CD4-positive, alpha-beta T cell treated with Interleukin-4 for 1 hour (primary cell): ENCODE results near the gene NOL9.
"Not testable (repeated sequence)": the region's sequence is repeated elsewhere in the genome, so short reads cannot be mapped to it uniquely, and the experiment has no call there.

ENCODE experiments used
- DNase-seq, 2 donors: peaks; one replicate each; pipeline ENCODE4 v3.0.0-alpha.2; 2020 to 2022

Gene NOL9

DNA sequence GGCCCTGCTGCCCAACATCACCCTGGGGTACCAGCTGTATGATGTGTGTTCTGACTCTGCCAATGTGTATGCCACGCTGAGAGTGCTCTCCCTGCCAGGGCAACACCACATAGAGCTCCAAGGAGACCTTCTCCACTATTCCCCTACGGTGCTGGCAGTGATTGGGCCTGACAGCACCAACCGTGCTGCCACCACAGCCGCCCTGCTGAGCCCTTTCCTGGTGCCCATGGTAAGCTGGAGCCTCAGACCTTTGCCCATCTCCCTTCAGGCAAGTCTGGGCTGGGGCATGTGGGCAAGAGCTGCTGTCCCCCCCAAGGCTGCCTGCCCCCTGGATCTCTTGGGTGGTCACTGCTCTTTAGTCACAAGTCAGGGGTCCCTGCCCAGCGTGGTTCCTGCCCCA, 16.7 kb upstream of the NOL9 start:
- DNase-seq, result no peak

DNA sequence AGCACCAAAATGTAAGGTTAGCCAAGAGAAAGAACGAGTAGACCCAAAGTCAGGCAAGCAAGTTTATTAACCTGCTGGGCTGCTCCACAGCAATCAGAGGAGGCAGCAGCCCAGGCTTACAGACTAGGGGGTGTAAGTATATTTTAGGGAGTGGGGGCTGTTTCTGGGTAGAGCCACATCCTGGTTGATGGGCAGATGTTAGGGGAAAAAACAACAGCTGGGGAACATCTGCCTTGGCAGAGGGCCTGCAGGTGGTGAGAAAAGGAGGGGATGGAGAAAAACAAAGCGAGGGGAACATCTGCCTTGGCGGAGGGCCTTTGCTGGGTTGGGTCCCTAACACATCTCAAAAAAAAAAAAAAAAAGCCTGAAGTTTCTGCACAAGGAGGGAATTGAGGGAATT, 15.8 kb upstream of the NOL9 start:
- DNase-seq, result no peak

DNA sequence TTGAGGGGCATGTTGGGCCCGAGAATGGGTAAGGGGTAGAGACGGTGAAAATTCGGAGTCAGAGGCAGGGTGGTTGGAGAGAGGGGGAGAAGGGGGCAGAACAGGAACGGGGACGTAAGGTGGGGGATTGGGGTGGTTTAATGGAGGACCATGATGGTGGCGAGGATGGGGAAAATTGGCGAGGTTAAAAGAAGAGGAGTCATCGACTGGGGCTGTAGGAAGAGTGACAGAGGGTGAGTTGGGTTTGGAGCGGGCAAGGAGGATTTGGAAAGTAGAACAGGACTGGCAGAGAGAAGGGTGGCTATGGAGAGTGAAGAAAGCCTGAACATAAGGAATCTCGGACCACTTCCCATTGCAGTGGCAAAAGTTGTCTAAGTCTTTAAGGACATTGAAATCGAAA, 14.7 kb upstream of the NOL9 start:
- DNase-seq, result no peak

DNA sequence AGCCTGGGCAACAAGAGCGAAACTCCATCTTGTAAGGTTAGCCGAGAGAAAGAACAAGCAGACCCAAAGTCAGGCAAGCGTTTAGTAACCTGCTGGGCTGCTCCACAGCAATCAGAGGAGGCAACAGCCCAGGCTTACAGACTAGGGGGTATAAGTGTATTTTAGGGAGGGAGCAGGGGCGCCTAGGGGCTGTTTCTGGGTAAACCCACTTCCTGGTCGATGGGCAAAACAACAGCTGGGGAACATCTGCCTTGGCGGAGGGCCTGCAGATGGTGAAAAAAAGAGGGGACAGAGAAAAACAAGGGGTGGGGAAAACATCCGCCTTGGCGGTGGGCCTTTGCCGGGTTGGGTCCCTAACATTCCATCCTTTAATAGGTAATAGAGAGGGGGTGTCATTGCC, 6.0 kb upstream of the NOL9 start:
- no peak for DNase-seq

DNA sequence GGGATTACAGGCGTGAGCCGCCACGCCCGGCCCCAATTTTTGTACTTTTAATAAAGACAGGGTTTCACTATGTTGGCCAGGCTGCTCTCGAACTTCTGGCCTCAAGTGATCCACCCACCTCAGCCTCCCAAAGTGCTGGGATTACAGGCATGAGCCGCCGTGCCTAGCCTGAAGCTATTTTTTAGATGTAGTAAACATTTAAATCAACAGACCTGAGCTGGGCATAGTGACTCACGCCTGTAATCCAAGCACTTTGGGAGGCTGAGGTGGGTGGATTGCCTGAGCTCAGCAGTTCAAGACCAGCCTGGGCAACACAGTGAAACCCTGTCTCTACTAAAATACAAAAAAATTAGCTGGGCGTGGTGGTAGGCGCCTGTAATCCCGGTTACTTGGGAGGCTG, 4.8 kb upstream of the NOL9 start:
- DNase-seq, result not testable (repeated sequence)

DNA sequence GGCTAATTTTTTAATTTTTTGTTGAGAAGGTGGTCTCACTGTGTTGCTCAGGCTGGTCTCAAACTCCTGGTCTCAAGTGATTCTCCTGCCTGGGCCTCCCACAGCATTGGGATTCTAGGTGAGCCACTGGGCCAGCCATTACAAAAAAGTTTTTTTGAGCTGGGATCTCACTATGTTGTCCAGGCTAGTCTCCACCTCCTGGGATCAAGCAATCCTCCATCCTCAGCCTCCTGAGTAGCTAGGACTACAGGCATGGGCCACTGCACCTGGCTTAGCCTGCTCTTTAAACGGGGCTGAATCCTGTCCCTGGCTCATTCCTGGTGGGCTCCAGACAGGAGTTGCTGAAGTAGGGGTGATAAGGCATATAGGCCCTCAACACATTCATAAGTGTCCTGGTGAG, 3.3 kb upstream of the NOL9 start:
- no peak for DNase-seq

DNA sequence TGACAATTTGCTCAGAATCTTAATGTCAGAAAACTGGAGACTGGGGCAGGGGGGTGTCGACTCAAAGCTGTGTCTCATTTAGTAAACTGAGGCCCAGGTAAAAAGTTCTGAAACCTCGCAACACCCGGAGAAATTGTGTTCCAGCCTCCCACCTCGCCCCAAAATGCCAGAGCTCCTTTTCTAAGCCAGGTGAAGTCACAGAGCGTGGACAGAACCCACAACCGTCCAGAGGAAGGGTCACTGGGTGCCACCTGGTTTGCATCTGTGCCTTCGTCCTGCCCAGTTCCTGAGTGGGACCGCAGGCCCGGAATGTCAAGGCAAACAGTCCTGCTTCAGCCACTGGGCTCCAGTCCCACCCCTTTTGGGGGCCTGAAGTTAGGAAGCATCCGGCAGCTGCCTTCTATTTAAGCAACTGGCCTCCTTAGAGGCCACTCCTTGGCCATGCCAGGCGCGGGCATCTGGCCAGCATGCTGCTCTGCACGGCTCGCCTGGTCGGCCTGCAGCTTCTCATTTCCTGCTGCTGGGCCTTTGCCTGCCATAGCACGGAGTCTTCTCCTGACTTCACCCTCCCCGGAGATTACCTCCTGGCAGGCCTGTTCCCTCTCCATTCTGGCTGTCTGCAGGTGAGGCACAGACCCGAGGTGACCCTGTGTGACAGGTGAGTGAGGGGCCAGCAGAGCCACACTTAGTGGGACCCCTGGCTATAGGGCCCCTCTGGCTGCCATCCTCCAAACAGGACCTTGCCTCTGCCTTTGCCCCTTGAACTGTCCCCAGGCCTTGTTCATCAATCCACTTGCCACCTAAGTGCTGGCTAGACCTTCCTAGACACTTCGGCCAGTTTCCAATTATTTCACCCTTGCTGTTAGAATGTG, 830 bp upstream of the NOL9 start, which contains the start of gene TAS1R1:
Gene TAS1R1, plus strand, starts transcription at position 401 of the 872 bp plus-strand sequence. Its CDS starts 67 bp downstream, at position 468.
- no peak for DNase-seq

DNA sequence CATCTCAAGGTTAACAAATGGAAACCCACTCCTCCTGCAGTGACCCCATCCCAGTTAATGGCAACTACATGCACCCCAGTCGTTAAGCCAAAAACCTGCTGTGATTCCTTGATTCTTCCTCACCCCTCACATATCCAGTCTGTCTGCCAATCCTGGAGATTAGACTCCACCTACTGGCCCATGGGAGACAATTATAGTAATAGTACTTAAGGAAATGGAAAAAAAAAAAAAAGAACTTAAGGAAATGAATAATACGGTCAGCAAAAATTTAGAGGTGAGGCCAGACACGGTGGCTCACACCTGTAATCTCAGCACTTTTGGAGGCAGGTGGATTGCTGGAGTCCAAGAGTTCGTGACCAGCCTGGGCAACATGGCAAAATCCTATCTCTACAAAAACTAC, 7.0 kb downstream of the NOL9 start:
- DNase-seq, result no peak

DNA sequence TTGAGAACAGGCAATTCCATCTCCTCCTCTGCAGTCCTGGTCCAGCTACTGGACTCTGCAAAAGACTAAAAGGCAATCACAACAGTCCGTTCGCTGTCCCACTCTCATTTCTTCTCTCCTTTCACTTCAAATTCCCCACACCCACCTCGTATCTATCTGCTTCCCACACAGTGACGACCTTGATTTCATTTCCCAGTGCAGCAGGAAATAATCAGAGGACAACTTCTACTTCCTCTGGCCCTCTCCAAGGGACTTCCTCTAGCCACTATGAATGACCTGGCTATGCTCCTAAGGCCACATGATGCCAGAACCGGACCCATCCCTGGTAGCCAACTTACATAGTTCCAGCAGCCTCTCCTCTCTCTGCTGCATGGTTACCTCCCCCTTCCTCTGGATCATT, 8.0 kb downstream of the NOL9 start:
- no peak for DNase-seq

DNA sequence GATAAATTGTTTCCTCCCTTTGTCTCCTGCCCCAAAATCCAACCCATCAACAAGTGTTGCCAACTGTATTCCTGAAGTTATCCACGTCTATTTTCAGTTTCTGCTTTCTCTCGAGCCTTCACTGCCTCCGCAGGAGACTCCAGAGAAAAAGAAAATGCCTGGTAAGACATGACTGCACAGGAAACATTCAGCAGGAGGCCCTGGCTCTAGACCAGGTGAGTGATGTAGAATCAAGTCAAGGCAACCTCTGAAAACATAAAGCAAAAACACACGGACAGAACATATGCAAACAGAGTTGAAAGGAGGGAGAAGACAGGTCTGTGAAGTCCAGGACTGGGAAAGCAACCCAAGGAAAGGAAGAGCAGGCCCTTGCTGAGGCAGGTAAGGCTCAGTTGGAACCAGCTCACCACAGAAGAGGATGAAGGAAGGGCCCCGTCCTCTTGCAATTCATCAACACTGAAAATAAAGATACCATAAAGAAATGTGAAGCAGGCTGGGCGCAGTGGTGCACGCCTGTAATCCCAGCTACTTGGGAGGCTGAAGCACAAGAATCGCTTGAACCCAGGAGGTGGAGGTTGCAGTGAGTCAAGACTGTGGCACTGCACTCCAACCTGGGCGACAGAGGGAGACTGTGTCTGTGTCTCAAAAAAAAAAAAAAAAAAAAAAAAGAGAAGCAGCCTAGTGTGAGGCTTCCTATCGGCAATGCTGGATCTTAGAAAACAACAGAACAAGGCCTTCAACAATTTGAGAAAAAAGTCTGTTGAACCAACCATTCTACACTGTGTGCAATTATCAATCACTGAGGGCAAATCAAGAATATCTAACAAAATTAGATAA, 8.8 kb downstream of the NOL9 start:
- DNase-seq, result peak in 1 of 2 donors; percentile 16

DNA sequence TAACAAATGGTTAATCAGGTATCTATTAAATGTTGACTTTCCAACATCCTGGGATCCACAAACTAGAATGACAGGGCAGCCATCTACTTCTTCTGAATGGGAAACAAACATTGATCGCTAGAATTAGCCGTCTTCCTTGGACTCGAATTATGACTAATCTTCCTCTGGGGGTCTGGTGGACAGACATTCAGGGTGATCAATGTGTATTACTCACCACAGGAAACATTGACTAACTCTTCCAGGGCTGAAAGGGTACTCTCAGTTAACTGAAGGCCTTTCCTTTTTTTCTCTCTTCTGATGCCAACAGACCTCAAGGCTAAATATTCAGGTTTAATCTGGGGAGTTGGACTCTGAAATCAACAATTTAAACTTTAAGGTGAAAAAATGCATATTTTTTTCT, 9.5 kb downstream of the NOL9 start:
- DNase-seq, result no peak

DNA sequence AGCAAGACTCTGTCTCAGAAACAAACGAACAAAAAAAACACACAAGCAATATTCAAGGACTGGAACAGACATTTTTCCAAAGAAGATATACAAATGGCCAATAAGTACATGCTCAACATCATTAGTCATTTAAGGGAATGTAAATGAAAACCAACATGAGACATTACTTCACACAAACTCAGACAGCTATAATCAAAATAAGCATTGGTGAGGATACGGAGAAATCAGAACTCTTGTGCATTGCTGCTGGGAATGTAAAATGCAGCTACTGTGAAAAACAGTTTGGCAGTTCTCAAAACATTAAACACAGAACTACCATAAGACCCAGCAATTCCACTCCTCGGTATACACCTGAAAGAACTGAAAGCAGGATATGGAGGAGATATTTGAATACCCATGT, 15.4 kb downstream of the NOL9 start:
- no peak for DNase-seq

DNA sequence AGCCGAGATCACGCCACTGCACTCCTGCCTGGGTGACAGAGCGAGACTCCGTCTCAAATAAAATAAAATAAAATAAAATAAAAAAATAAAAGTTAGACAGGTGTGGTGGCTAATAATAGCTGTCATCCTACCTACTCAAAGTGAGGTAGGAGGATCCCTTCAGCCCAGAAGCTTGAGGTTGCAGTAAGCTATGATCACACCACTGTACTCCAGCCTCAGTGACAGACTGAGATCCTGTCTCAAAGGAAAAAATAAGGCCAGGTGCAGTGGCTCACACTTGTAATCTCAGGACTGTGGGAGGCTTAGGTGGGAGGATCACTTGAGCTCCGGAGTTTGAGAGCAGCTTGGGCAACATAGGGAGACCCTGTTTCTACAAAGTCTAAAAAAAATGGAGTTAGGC, 18.0 kb downstream of the NOL9 start:
- no peak for DNase-seq

DNA sequence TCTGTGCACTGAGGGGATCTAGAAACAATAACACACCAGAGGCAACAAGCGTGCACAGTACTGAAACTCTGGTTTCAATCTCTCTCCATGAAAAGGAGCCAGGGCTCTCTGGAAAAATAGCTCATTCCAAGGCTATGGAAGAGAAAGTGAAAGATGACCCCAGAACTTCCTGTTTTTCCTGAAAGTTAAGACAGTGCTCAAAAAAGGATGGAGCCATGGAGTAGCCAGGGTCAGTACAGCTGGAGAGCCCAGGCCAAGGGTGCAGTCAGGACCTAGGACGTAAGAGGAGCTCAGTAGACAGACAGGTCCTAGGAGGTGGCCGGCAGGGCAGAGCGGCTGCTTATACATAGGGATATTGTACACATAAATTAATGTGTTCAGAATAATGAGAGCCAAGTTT, 19.1 kb downstream of the NOL9 start:
- DNase-seq, result no peak

DNA sequence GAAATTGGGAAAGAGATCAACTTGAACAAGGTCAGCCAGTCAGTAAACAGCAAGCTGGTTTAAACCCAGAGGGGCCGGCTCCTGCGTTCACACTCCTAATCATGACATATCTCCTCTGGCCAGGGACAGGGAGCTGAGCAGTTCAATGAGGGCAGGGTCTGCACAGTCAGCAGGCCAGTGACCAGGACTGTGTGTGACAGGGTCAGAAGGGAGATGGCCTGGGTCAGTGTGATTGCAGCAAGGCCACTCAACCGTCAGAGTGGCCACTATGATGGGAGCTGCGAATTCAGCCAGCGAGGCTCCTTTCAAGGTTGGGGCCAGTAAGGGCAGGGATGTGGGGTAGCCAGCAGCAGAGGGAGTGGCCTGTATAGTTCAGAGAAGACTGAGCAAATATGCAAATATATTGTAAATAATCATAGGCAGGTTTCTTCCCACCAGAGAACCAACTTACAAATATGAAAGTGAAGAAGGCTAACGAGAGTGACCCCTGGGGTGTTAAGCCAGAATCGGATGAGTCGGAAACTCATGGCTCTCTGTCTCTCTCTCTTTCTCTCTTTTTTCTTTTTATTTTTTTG, 20.0 kb downstream of the NOL9 start:
- no peak for DNase-seq

DNA sequence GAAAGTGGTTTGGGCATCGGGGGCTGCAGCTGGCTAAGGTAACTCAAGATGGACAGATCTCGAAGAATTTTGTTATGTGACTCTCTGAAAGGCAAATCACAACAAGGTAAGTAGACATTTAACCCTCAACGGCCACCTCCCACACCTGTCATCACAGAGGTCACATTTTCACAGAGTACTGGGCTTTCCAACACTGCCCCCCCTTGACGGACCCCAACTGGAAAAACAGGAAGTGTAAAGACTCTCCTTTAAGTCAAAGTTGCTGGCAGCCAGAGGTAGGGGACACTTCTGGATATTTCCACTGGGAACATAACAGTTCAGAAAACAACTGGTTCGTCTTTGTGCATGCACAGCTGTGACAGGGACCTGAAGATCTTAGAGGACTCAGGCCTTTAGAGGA, 22.3 kb downstream of the NOL9 start:
- no peak for DNase-seq

DNA sequence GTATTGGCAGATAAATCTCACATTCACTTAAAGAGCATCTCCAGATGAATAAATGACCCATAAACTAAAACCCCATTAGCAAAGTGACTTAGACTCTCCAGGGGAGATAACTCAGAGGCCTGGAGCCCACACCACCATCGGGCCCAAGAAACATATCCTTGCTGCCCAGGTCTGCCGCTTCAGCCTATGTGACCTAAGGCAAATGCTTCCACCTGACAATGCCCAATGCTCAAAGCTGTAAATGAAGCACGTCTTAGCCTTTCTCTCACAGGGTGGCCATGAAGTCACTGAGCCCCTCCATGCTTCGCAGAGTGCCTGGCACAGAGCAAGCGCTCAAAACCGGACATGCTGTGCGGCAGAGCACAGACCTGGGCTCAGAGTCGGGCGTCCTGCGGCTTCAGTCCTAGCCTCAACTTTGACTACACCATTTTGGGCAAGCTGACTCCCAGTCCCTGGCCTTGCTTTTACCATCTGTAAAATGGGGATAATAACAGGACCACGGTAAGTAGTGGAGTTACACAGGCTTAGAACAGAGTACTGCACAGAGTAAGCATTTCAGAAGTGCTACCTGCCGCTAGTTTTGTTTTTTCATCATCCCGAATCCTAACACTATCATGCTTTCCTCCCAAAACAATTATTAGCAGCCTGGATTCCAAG, 23.7 kb downstream of the NOL9 start:
- DNase-seq, result no peak

DNA sequence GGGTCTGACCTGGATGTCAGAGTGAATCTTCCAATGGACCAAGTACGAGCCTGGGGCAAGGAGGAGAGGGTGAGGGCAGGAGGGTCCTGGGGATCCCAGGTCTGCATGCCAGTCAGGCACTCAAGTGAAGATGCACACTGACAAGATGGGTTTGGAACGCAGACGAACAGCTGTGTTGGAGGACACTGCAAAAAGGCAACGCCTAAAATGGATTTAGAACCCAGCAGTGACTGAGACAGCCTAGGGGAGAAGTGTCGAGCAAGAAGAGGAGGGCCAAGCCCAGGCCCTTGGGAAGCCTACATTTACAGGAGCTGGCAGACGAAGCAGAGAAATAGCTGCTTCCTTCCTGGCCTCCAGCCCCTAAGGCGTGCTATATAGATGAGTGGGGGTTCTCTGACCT, 25.8 kb downstream of the NOL9 start:
- no peak for DNase-seq

DNA sequence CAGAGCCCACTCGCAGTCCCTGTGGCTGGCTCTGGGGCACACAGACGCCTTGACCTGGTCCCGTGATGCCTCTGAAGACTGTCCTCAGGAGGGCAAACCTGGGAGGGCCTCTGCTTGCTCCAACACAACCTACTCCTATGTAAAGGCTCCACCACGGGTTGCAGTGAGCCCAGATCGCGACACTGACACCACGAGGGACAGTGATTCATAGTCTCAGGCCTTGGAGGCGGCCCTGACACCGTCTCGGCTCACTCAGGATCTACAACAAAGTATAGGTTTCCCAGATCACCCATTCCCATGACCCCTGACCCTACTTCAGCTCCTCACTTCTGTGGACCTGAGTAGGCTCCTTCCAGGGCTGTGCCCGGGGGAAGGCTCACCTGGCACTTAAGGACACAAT, 28.0 kb downstream of the NOL9 start:
- DNase-seq, result no peak

DNA sequence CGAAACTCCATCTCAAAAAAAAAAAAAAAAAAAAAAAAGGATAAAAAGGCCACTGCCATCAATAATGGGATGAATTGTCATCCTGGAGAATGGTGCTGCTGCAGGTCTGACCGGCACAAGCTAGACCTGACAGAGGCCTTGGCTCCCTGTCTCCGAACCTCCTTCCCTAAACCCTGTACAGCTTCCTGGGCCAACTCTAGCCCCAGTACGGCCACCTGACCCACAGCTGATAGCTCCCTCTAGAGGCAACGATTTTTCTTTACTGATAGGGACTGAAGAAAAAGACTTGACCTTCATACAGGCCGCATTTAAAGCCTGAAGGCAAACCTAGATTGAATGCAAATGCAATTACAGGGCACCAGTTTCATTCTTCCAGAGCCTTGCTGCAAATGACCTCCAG, 30.7 kb downstream of the NOL9 start:
- DNase-seq, result peak in 1 of 2 donors; percentile 7

DNA sequence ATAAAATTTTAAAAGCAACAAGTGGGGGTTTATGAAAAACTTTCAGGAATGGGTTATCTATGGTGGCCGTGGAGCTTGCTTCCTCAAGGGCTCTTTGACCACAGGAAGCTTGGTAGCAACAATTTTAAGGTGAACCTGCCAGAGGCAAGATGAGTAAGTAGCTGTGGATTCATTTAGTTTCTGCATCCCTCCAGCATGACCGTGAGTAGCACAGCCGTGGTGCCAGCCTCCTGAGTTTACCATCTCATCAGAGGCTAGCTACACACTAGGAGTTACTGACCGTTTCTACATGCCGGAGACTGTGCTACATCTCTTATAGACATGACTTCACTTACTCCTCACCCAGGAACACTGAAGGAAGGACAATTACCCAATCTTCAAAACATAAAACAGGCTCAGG, 32.8 kb downstream of the NOL9 start:
- DNase-seq, result no peak

DNA sequence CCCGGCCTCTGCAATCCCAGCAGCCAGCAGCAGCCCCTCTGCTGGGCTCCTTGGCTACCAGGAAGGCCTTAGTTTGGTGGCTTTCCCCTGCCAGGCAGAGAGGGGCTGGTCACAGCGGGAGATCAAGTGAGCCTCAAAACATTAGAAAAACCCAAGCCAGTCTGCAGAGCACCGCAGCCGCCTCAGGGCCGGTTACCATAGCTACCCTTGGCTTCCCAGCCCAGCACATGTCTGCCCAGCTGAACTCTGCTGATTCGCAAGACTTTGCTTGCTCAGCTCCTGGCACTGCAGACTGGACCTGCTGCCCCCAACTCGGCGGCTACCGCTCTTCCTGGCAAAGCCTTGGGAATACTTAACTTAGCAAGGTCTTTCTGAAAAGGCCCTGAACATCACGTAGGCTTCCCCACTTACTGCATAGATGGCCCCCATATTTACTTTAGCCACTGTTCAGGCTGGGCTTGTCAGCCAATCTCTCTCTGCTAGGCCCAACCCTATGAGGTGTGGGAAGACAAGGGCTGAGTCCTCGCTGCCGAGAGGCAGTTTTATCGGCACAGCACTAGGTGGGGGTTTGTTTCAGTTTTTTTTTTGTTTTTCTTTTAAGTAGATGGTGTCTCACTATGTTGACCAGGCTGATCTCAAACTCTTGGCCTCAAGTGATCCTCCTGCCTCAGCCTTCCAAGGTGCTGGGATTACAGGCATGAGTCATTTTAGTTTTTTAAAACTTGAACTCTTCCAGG, 34.2 kb downstream of the NOL9 start:
- no peak for DNase-seq
